ENCODE measurements around the gene DCLRE1A. TPM values are rescaled to one million over a fixed set of nuclear protein-coding genes. Genes with fewer than 3 reads are reported as not detected.
"Not testable (repeated sequence)": the region's sequence is repeated elsewhere in the genome, so short reads cannot be mapped to it uniquely, and the experiment has no call there.

The DCLRE1A gene
- total RNA-seq, 1 experiment from 2014 or later: 13.5 TPM

DNA sequence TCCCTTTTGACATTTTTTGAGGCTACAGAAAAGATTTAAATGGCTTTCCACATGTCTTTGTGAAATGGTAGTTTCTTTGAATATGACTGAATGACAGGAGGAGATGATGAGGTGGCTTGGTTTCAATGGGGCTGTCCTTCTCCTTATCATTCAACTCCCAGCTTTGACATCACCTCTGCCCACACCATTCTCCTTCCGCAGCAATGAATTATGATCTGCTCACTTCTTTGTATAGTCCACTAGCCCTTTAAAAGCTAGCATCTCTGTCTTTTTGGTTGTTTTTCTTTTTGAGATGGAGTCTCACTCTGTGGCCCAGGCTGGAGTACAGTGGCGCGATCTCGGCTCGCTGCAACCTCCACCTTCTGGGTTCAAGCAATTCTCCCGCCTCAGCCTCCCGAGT is 31.7 kb downstream of the DCLRE1A start:
- Histone ChIP-seq H3K4me3 (ENCODE audit: low read depth, low read length) (no peak overlapping the region), H3K9me3 (no peaks in the 10 kb centered on the region), H3K4me1 (no peaks in the 10 kb centered on the region), H3K27me3 (replicated peaks; ENCODE audit: control insufficient read depth, insufficient read depth, low read length) (no peaks in the 10 kb centered on the region), H3K36me3 (ENCODE audit: control insufficient read depth, insufficient read depth, low read length) (no peaks in the 10 kb centered on the region)
- POLR2A ChIA-PET: no interaction called here
- peaks cover 7% of the 10 kb centered on the region for H3K4me1 Mint-ChIP-seq (ENCODE audit: low read depth, unreplicated experiment)
- no peak overlapping the region for H3K27ac Mint-ChIP-seq (ENCODE audit: unreplicated experiment)
- DNase-seq: no peak
- no peaks in the 10 kb centered on the region for H3K36me3 Mint-ChIP-seq (ENCODE audit: insufficient read depth, unreplicated experiment)
- peaks cover 2% of the 10 kb centered on the region for H3K27me3 Mint-ChIP-seq (ENCODE audit: insufficient read depth, unreplicated experiment)
- intact Hi-C loops (cut with micrococcal nuclease; ENCODE audit: unreplicated experiment): no loop called here
- TF ChIP-seq, protein P1, sequence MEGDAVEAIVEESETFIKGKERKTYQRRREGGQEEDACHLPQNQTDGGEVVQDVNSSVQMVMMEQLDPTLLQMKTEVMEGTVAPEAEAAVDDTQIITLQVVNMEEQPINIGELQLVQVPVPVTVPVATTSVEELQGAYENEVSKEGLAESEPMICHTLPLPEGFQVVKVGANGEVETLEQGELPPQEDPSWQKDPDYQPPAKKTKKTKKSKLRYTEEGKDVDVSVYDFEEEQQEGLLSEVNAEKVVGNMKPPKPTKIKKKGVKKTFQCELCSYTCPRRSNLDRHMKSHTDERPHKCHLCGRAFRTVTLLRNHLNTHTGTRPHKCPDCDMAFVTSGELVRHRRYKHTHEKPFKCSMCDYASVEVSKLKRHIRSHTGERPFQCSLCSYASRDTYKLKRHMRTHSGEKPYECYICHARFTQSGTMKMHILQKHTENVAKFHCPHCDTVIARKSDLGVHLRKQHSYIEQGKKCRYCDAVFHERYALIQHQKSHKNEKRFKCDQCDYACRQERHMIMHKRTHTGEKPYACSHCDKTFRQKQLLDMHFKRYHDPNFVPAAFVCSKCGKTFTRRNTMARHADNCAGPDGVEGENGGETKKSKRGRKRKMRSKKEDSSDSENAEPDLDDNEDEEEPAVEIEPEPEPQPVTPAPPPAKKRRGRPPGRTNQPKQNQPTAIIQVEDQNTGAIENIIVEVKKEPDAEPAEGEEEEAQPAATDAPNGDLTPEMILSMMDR (IDR thresholded peaks at IDR 0.05; ENCODE audit: insufficient read depth in 1 of 2, low read depth in 1 of 2, low read length in 1 of 2, severe bottlenecking in 1 of 2, unreplicated experiment in 1 of 2): no peak
- H3K4me3 Mint-ChIP-seq (ENCODE audit: unreplicated experiment): no peak overlapping the region
- CTCF ChIA-PET: interaction anchor here (0.6 kb wide), 1 partner anchor 379 kb away, joined by 4 read pairs; no protein-coding TSS in a partner anchor
- no peaks in the 10 kb centered on the region for H3K9me3 Mint-ChIP-seq (ENCODE audit: unreplicated experiment)
- BruUV-seq (replicated peaks): no TSS peak

DNA sequence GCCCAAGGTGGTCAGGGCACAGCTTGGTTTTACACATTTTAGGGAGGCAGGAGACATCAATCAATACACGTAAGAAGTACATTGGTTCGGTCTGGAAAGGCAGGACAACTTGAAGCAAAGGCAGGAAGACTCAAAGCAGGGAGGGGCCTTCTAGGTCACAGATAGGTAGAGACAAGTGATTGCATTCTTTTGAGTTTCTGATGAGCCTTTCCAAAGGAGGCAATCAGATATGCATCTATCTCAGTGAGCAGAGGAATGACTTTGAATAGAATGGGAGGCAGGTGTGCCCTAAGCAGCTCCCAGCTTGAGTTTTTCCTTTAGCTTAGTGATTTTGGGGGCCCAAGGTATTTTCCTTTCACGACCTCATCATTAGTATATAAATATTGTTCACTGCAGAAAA is 32.6 kb downstream of the DCLRE1A start:
- H3K9me3 ChIP-seq; H3K36me3 ChIP-seq (ENCODE audit: control insufficient read depth, insufficient read depth, low read length); BruUV-seq (replicated peaks); H3K27ac Mint-ChIP-seq (ENCODE audit: unreplicated experiment); H3K4me3 Mint-ChIP-seq (ENCODE audit: unreplicated experiment); H3K27me3 ChIP-seq (replicated peaks; ENCODE audit: control insufficient read depth, insufficient read depth, low read length); CTCF ChIA-PET; H3K9me3 Mint-ChIP-seq (ENCODE audit: unreplicated experiment); POLR2A ChIA-PET; H3K36me3 Mint-ChIP-seq (ENCODE audit: insufficient read depth, unreplicated experiment); H3K4me1 ChIP-seq; H3K4me3 ChIP-seq (ENCODE audit: low read depth, low read length); H3K4me1 Mint-ChIP-seq (ENCODE audit: low read depth, unreplicated experiment); DNase-seq; H3K27me3 Mint-ChIP-seq (ENCODE audit: insufficient read depth, unreplicated experiment); intact Hi-C loops (cut with micrococcal nuclease; ENCODE audit: unreplicated experiment): not testable (repeated sequence)

DNA sequence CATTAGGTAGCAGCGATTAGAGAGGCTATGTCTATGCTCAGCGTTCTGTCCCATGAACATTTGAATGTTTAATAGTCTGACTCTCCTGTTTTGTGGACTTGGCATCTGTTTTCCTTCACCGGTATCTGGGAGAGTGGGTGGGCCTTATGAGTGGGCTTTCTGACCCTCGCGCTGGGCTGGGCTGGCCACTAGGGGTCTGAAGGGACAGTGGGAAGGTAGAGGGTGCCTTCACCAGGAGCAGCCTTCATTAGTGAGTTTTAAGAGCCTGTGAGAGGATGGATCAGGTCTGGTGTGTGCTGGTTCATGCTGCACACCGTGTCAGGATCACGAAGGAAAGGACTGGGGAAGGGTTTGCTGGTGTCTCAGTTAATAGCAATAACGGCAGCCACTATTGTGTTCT is 33.4 kb downstream of the DCLRE1A start:
- intact Hi-C loops (cut with micrococcal nuclease; ENCODE audit: unreplicated experiment): no loop called here
- Mint-ChIP-seq H3K27ac (ENCODE audit: unreplicated experiment) (no peak overlapping the region), H3K36me3 (ENCODE audit: insufficient read depth, unreplicated experiment) (no peaks in the 10 kb centered on the region), H3K4me1 (ENCODE audit: low read depth, unreplicated experiment) (peaks cover 7% of the 10 kb centered on the region), H3K9me3 (ENCODE audit: unreplicated experiment) (no peaks in the 10 kb centered on the region), H3K4me3 (ENCODE audit: unreplicated experiment) (no peak overlapping the region), H3K27me3 (ENCODE audit: insufficient read depth, unreplicated experiment) (peaks cover 2% of the 10 kb centered on the region)
- H3K27me3 ChIP-seq (replicated peaks; ENCODE audit: control insufficient read depth, insufficient read depth, low read length): no peaks in the 10 kb centered on the region
- CTCF ChIA-PET: no interaction called here
- POLR2A ChIA-PET: no interaction called here
- no TSS peak for BruUV-seq (replicated peaks)
- no peak overlapping the region for H3K4me3 ChIP-seq (ENCODE audit: low read depth, low read length)
- peak; percentile 37 to 52 for DNase-seq
- H3K36me3 ChIP-seq (ENCODE audit: control insufficient read depth, insufficient read depth, low read length): no peaks in the 10 kb centered on the region
- H3K4me1 ChIP-seq: no peaks in the 10 kb centered on the region
- TF ChIP-seq, protein P1 (IDR thresholded peaks at IDR 0.05; ENCODE audit: insufficient read depth in 1 of 2, low read depth in 1 of 2, low read length in 1 of 2, severe bottlenecking in 1 of 2, unreplicated experiment in 1 of 2): peak; percentile 46 to 66
- no peaks in the 10 kb centered on the region for H3K9me3 ChIP-seq

DNA sequence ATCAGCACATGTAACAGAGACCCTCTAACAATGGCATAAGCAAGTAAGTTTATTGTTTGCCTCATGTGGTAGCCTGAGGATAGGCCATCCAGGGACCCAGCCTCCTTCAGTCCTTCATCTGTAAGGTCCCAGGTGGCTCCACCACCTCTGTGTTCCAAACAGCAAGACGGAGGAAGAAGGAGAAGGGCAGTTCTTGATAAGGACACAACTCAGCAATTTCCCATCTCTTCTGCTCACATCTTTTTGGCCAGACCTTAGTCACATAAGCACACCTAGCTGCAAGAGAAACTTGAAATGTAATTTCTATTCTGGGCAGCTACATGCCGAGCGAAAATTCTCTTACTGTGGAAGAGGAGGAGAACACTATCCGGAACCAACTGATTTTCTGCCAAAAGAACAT is 33.9 kb downstream of the DCLRE1A start:
- H3K9me3 Mint-ChIP-seq (ENCODE audit: unreplicated experiment): no peaks in the 10 kb centered on the region
- BruUV-seq (replicated peaks): no TSS peak
- DNase-seq: no peak
- TF ChIP-seq, protein P1 (IDR thresholded peaks at IDR 0.05; ENCODE audit: insufficient read depth in 1 of 2, low read depth in 1 of 2, low read length in 1 of 2, severe bottlenecking in 1 of 2, unreplicated experiment in 1 of 2): no peak
- Histone ChIP-seq H3K4me3 (ENCODE audit: low read depth, low read length) (no peak overlapping the region), H3K9me3 (no peaks in the 10 kb centered on the region), H3K27me3 (replicated peaks; ENCODE audit: control insufficient read depth, insufficient read depth, low read length) (no peaks in the 10 kb centered on the region), H3K4me1 (no peaks in the 10 kb centered on the region), H3K36me3 (ENCODE audit: control insufficient read depth, insufficient read depth, low read length) (no peaks in the 10 kb centered on the region)
- intact Hi-C loops (cut with micrococcal nuclease; ENCODE audit: unreplicated experiment): no loop called here
- H3K4me1 Mint-ChIP-seq (ENCODE audit: low read depth, unreplicated experiment): peaks cover 7% of the 10 kb centered on the region
- POLR2A ChIA-PET: no interaction called here
- CTCF ChIA-PET: no interaction called here
- no peak overlapping the region for H3K27ac Mint-ChIP-seq (ENCODE audit: unreplicated experiment)
- H3K27me3 Mint-ChIP-seq (ENCODE audit: insufficient read depth, unreplicated experiment): peaks cover 2% of the 10 kb centered on the region
- H3K4me3 Mint-ChIP-seq (ENCODE audit: unreplicated experiment): no peak overlapping the region
- H3K36me3 Mint-ChIP-seq (ENCODE audit: insufficient read depth, unreplicated experiment): no peaks in the 10 kb centered on the region

DNA sequence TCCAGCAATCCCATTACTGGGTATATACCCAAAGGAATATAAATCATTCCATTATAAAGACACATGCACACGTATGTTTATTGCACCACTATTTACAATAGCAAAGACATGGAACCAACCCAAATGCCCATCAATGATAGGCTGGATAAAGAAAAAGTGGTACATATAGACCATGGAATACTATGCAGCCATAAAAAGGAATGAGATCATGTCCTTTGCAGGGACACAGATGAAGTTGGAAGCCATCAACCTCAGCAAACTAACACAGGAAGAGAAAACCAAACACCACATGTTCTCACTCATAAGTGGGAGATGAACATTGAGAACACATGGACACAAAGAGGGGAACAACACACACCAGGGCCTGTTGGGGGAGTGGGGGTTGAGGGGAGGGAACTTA is 39.2 kb downstream of the DCLRE1A start:
- H3K36me3 Mint-ChIP-seq (ENCODE audit: insufficient read depth, unreplicated experiment); DNase-seq; CTCF ChIA-PET; H3K9me3 Mint-ChIP-seq (ENCODE audit: unreplicated experiment); POLR2A ChIA-PET; H3K27me3 ChIP-seq (replicated peaks; ENCODE audit: control insufficient read depth, insufficient read depth, low read length); H3K27ac Mint-ChIP-seq (ENCODE audit: unreplicated experiment); H3K4me1 Mint-ChIP-seq (ENCODE audit: low read depth, unreplicated experiment); H3K9me3 ChIP-seq; H3K4me3 ChIP-seq (ENCODE audit: low read depth, low read length); H3K4me3 Mint-ChIP-seq (ENCODE audit: unreplicated experiment); intact Hi-C loops (cut with micrococcal nuclease; ENCODE audit: unreplicated experiment); H3K27me3 Mint-ChIP-seq (ENCODE audit: insufficient read depth, unreplicated experiment); H3K36me3 ChIP-seq (ENCODE audit: control insufficient read depth, insufficient read depth, low read length); BruUV-seq (replicated peaks); H3K4me1 ChIP-seq: not testable (repeated sequence)
